GM18870 (cell line): ENCODE data around the gene RLN1.
A peak's percentile ranks its signal among the peaks of the same experiment; 100 is the strongest.
"Not testable (repeated sequence)": the region's sequence is repeated elsewhere in the genome, so short reads cannot be mapped to it uniquely, and the experiment has no call there.

Experiments used
- ATAC-seq: cut with Tn5 transposase; IDR thresholded peaks from one replicate; pipeline ENCODE4 v1.9.1; 2021; ENCODE audit warnings: moderate library complexity; ENCODE audit not compliant: unreplicated experiment

Gene RLN1

GRCh38 chr9:5338992-5339981 lies at the start of gene RLN1:
Gene RLN1, minus strand, starts transcription at chr9:5339876. Its CDS starts 130 bp downstream, at chr9:5339746.
- peak; percentile 88 for ATAC-seq

DNA sequence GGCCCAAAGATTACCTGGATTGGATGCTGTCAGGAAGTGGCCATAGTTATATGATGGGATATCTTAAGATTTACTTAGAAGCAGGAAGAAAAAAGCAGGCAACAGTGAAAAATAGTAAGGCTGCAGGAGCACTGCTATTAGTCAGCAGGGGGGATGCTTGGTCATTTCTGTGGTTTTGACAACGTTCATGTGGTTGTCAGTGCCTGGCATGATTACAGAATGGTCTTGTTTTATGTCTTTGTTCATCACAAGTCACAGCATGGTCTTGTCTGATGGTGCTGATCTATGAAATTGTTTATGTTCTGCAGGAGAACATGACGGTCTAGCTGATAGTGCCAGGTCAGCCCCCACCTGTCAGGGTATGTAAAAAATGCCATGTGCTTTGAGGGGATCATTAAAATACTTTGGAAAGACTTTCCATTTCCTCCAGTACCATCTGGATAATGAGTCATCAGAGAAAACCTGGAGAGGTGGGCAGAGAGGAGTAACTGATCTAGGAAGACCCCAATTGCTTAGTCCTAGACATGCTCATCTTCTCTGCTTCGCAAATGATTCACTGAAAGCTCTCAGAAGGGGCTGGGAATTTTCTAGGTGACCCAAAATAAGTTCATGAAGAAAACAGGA lies 49.5 kb upstream of the RLN1 start:
- ATAC-seq = peak; percentile 80

GRCh38 chr9:5388026-5388819 lies 48.5 kb upstream of the RLN1 start:
- no peak for ATAC-seq

DNA sequence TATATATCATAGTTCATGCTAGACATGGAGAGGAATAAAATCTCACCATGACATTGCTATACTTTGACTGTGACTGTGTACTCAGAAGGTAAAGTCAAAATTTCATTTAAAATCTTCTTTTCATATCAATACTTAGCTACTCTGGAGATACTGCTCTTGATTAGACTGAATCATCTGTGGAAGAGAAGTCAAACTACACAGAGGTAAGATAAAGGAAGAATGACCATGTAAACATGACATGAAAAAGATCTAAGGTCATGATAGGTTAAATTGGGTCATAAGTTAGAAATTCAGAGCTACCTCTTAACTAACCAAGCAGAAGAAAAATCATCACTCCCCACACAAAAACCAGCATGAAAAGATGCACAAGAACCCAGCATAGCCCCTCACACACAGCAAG lies 44.8 kb upstream of the RLN1 start:
- ATAC-seq = no peak

DNA sequence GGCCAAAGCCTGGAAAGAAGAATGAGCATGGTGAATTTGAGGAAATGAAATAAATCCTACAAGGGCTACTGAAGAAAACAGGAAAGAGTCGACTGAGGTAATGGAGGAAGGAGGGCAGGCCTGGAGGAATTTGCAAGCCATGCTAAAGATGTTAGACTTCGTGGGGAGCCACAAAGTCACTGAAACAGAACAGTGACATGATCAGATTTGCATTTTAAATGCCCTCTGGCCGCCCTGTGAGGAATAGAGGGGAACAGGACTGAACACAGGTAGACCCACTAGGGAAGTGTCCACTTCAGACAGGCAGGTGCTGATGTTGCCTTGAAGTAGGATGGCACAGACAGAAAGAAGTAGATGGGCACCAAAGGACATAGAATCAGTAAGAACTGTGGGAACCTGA lies 42.8 kb upstream of the RLN1 start:
- ATAC-seq = no peak

GRCh38 chr9:5375790-5376477 lies 36.3 kb upstream of the RLN1 start:
- no peak for ATAC-seq

- ATAC-seq = no peak
Measured at GRCh38 chr9:5375091-5375490, 35.4 kb upstream of the RLN1 start.

DNA sequence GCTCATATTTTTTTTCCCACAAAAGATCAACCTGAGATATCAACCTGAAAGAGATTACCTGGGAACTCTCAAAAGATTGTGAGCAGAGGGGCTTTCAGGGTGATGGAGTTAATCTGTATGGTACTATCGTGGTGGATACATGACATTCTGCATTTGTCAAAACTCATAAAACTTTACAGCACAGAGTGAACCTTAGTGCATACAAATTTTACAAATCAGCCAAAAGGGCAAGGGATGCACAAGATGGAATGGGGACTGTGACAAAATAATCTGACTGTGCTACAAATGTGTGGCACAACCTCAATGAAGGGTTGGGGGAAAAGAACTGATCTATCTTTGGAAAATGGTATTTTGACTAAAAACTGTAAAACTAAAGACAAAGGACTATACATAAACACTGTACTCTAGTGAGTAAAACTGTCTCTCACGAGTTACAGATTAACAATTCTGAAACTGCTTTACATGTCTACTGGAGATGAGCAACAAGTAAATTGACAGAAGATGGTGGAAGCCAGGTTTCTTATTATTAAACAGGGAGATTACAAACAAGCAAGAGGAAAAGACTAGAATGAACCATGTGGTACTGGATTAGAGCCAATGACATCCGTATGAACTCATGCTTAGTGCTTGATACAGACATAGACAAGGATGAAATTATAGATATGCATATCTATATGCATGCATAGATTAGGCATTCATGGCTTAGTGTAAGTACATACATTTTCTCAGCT lies 24.8 kb upstream of the RLN1 start:
- peak; percentile 98 for ATAC-seq

DNA sequence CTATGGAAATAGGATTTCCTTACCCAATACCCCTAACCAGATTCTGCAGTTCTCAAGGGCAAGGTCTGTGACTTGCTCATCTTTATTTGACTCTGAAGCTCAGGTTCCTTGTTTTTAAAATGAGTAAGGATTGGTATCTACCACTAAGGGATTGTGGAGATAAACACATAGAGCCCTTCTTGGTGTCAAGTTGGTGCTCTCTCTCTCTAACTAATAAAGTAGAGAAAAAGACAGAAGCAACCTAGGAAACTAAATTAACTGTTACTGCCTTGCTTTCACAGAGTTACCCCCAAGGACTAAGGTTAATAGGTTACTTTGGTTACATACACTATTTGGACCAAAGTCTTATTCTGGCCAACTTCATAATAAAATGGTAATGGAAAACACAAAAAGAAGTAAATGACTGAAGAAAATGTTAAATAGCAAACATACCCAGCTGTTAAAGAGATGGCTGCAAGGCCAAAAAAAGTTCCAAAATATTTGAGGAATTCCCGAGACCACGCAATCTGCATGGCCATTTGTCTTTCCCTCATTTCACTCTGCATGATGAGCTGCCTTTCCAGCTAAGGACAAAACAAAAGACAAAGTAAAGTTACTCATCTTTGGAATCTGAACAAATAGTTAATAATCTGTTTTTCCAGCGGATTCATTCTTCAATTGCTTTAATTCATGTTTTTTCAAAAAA lies 21.8 kb upstream of the RLN1 start:
- ATAC-seq = no peak

DNA sequence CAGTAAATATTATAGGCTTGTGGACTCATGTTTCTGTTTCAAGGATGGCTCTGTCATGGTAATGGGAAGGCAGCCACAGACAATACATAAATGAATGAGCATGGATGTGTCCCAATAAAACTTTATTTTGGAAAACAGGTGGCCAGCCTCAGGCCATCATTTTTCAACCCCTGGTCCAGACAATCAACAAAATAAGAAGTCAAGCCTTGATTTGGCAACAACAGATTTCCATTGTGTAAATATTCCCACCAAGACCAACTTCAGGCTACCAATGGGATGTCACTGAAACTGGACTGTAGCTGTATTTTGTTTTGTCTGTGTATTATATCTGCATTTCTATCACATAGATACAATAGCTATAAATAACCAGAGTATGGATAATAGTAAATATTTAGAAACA lies 20.7 kb upstream of the RLN1 start:
- no peak for ATAC-seq

GRCh38 chr9:5357431-5358105 lies 17.9 kb upstream of the RLN1 start:
- no peak for ATAC-seq

DNA sequence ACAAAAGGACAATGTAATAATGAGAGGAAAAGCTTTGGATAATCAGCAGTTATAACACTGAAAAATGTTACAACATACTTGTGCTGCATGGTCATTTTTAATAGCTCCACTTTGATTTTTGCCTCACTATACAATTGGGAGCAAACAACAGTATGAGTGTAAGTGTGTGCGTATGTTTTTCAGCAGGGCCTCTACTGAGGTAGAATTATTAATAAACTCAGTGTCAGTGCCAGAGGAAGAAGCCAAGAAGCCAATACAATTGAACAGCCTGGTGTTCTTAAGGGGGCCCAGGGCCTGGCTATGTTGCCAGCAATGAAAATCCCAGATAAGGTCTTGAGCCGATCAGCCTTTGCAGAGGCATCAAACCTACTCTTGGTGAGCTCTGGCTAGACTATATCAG lies 16.1 kb upstream of the RLN1 start:
- no peak for ATAC-seq

DNA sequence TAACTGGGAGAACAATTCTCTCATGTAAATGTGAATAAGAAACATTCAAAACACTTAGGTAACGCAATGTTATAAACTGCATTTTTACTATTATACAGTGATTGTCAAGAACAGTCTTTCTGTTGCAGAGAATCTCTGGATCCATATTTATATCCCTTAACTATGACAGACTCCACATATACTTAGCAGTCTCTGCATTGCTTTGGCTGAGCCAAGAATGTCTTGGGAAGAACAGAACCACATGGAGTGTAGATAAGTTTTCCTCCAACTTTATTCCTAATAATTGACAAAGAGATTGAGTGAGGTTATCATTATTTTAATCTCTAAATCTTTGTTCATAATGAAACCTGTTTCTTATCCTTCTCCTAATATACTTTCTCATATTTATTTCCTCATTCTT lies 15.6 kb upstream of the RLN1 start:
- ATAC-seq = no peak

DNA sequence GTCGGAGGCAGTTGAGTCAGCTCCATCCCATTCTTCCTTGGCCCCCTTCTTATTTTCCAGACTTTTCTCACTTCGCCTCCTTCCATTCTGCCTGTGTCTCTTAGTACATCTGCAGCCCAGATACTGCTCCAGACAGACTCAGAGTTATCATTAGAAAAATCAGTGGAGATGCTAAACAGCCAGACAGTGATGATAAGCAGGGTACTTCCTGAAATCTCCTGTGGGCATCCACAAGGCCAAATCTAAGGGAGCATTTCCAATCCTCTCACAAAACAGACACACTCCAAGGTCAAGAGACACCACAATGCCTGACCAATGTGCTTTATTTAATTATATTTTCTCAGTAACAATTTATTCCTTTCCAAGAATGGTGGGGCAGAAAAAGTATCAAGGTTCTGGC lies 14.5 kb upstream of the RLN1 start:
- no peak for ATAC-seq

DNA sequence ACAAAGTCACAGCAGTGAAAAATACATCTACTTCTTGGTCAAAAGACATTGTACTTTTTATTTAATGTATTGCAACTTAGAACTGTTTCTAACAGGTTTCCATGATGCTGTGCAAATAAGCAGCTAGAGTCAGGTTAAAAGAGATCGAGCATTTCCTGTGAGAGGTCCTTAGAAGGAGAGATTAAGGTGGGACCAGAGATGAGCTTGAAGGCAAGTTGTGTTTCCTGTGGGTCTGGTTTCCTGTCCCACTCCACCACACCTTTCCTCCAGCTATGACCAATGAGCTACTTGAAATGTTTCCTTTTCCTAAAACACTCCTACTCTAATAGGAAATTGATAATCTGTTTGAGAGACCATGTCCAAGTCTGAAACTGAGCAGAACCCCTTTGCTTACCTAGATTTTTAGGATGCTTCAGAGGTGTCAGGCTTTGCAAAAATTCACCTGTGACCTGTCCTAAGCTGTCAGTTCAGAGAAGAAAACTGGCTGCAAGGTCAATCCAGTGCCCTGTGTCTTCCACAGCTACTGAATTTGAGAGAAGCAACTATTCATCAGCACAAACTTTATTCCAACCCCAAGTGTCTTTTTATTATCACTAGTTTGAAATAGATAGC lies 13.1 kb upstream of the RLN1 start:
- no peak for ATAC-seq

- ATAC-seq = no peak
Measured at GRCh38 chr9:5336688-5337087, 3.0 kb downstream of the RLN1 start.

GRCh38 chr9:5331276-5331675 lies 8.4 kb downstream of the RLN1 start:
- ATAC-seq = not testable (repeated sequence)

- ATAC-seq = no peak
Measured at GRCh38 chr9:5326893-5327548, 12.7 kb downstream of the RLN1 start.
